BJ (cell line): ENCODE data around the gene HOXB2. TPM values are rescaled to one million over a fixed set of nuclear protein-coding genes. Genes with fewer than 3 reads are reported as not detected.

Experiments
- CTCF ChIA-PET: fragments of 350-600 bp; formaldehyde crosslinking; extraction: SDS; loops from one replicate; lab custom pipeline; 2021; ENCODE audit warnings: antibody characterized with exemption, inconsistent platforms; lab: Yijun Ruan, JAX
- POLR2A ChIA-PET: fragments of 300-600 bp; sonication (Branson Sonifier 250); formaldehyde crosslinking; extraction: SDS; loops from one replicate; lab custom pipeline; 2021; ENCODE audit warnings: antibody characterized with exemption; lab: Charles Lee
- DNase-seq: peaks from one replicate; pipeline ENCODE4 v3.0.0-alpha.2; 2011; ENCODE audit warnings: low read depth
- H3K27me3 ChIP-seq: 2 replicates; pipeline ENCODE4 v1.6.0; 2011; ENCODE audit warnings: low read length; ENCODE audit not compliant: control insufficient read depth, insufficient read depth
- H3K36me3 ChIP-seq: 2 replicates; pipeline ENCODE4 v1.5.1; 2011; ENCODE audit warnings: low read length; ENCODE audit not compliant: control insufficient read depth, insufficient read depth
- H3K4me3 ChIP-seq: 2 replicates; pipeline ENCODE4 v1.5.1; 2011; ENCODE audit warnings: low read depth, mild to moderate bottlenecking, control low read depth, low read length
- polyA plus RNA-seq: library from polyadenylated mRNA; depleted of rRNA; stranded (reverse); fragments of >200 nt; gene quantifications from 2 replicates; pipeline ENCODE4 v1.2.3, GENCODE V29; 2011
- TF ChIP-seq, protein P1 (sequence below): IDR thresholded peaks from 2 replicates; pipeline ENCODE4 v1.5.1; 2011; ENCODE audit warnings: low read depth, mild to moderate bottlenecking, control low read depth, inconsistent platforms, low read length, moderate library complexity; ENCODE audit not compliant: insufficient read depth

HOXB2 gene
- polyA plus RNA-seq, 1 experiment = 1.7 TPM

DNA sequence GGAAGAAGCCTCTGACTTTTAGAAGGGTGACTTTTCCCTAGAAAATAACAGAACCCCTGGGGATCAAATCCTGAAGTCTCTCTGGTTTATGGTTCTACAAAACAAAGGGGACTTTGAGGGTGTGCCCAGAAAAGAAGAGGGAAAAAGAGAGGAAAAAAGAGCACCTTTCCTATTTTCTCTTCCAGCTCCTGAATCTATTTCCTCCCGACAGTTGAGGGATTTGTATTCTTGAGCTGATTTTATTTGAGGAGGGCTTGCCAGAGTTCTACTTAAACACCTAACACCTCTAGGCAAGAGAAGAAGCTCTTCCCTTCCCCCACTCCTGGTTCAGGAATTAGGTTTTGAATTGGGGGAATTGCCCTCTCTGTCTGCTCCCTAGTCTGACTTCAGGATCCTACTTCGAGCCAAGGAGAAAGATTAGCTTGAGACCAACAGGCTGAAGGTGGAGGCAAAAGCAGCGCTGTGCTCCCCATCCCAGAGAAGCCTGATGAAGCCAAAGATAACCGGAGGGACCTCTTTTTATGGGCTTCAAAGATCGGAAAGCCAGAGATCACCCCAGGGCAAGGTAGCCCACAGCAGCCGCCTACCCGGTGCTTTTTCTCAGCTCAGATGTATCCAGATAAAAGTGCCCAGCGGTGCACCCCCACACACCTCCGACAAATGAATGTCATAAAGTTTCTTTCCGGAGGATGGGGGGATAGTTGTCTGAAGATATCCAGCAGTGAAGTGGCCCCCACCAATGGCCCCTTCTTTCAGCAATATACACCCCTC is 44.3 kb upstream of the HOXB2 start:
- TF ChIP-seq, protein P1, sequence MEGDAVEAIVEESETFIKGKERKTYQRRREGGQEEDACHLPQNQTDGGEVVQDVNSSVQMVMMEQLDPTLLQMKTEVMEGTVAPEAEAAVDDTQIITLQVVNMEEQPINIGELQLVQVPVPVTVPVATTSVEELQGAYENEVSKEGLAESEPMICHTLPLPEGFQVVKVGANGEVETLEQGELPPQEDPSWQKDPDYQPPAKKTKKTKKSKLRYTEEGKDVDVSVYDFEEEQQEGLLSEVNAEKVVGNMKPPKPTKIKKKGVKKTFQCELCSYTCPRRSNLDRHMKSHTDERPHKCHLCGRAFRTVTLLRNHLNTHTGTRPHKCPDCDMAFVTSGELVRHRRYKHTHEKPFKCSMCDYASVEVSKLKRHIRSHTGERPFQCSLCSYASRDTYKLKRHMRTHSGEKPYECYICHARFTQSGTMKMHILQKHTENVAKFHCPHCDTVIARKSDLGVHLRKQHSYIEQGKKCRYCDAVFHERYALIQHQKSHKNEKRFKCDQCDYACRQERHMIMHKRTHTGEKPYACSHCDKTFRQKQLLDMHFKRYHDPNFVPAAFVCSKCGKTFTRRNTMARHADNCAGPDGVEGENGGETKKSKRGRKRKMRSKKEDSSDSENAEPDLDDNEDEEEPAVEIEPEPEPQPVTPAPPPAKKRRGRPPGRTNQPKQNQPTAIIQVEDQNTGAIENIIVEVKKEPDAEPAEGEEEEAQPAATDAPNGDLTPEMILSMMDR = no peak
- no peaks in the 10 kb centered on the region for H3K36me3 ChIP-seq
- ChIA-PET POLR2A (no interaction called here), CTCF (interaction anchor here (1.2 to 2.8 kb wide), 5 partner anchors 29 to 281 kb away, joined by 4 to 16 read pairs (median 7); no protein-coding TSS in a partner anchor)
- H3K27me3 ChIP-seq = peaks cover 77% of the 10 kb centered on the region
- H3K4me3 ChIP-seq = no peak overlapping the region
- DNase-seq = no peak

DNA sequence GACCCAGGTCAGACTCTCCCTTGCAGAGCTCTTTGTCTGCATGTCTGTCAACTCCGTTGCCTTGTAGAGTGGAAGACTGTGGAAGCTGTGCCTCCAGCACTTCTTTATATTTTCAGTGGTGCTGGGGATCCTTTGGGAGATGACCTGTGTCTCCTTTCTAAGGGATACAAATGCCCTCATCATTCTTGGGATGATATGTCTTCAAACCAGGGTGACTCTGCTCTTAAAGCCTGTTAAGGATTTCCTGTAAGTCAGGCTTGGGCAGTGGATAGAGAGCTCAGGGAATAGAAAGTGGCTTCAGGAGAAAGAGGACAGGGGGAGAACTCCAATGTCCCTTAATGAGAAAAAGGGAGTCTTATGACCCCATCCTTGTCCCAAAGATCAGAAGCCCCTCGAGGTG is 43.6 kb upstream of the HOXB2 start:
- POLR2A ChIA-PET = no interaction called here
- CTCF ChIA-PET = interaction anchor here (0.6 to 2.8 kb wide), 8 partner anchors 30 to 280 kb away, joined by 3 to 16 read pairs (median 5); no protein-coding TSS in a partner anchor
- peaks cover 75% of the 10 kb centered on the region for H3K27me3 ChIP-seq
- no peaks in the 10 kb centered on the region for H3K36me3 ChIP-seq
- DNase-seq = no peak
- H3K4me3 ChIP-seq = no peak overlapping the region
- TF ChIP-seq, protein P1 = no peak

DNA sequence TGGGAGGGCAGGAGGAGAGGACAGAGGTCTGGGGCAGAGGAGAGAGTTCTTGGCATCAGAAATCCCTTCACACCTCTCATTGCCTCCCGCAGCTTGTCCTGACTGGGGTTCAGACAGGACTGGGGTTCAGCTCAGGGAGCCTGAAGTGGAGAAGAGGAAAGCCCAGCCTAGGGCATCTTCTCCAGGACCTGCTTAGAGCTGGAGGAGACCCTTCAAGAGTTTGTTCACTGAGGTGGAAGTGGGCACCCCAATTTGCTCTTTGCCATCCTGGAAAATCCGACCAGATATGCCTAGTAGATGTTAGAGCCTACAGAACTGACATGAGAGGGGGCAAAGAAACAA is 43.1 kb upstream of the HOXB2 start:
- Histone ChIP-seq H3K4me3 (no peak overlapping the region), H3K27me3 (peaks cover 76% of the 10 kb centered on the region), H3K36me3 (no peaks in the 10 kb centered on the region)
- POLR2A ChIA-PET = no interaction called here
- CTCF ChIA-PET = interaction anchor here (0.6 to 2.8 kb wide), 10 partner anchors 30 to 280 kb away, joined by 3 to 16 read pairs (median 4); no protein-coding TSS in a partner anchor
- TF ChIP-seq, protein P1 = no peak
- DNase-seq = no peak

DNA sequence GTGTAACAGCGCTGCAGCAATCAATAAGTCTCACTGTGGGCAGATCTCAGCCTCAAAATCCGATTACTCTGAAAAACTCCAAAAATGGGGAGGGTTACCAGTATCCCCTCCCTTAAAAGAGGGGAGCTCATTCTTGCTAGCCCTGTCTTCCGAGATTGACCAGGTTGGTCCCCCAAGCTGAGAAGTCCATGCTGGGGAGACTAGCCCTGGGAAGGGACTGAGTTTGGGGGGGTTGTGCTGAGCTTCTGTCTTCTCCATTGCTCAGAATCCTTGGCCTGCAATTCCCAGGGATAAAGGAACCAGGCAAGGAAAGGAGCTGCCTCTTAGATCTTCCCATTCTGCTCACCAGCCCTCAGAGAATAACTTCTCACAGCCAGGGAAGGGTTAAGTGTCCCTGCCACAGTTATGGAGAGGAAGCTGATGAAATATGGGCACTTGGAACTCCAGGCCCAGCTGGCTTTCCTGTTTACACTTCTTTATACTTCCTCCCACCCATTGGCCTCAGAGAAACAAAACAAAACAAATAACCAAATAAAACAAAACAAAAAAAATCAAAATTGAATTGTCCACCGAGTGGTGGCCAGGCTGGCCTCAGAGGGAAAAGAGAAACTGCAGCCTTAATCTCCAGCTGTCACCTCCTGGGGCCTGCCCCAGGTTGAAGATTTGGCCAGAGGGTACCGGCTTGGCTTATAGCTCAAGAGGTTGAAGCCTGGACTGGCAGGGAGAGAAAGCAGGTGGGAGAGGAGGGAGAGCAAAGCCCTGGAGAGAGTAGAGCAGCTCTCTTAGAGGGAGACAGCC is 42.6 kb upstream of the HOXB2 start:
- no peak for DNase-seq
- CTCF ChIA-PET = interaction anchor here (0.8 to 2.8 kb wide), 10 partner anchors 17 to 279 kb away, joined by 3 to 16 read pairs (median 4); no protein-coding TSS in a partner anchor
- H3K4me3 ChIP-seq = no peak overlapping the region
- TF ChIP-seq, protein P1 = no peak
- POLR2A ChIA-PET = no interaction called here
- H3K36me3 ChIP-seq = no peaks in the 10 kb centered on the region
- peaks cover 77% of the 10 kb centered on the region for H3K27me3 ChIP-seq
